Natural killer cell (primary cell): ENCODE data around the gene OR6N1. TPM values are rescaled to one million over a fixed set of nuclear protein-coding genes. Genes with fewer than 3 reads are reported as not detected.

Experiments
- ATAC-seq, 3 donors: fragments of 150-1000 bp in 2 of 3; fragments of 200-7000 bp in 1 of 3; cut with Tn5 transposase; 1 replicate in 1 of 3; 2 replicates in 2 of 3; pipeline ENCODE4 v1.10.0; 2021; ENCODE audit warnings: mild to moderate bottlenecking in 2 of 3, moderate library complexity in 2 of 3
- DNase-seq, 2 donors: peaks; one replicate each; pipeline versions ENCODE4 v3.0.0 to v3.0.0-alpha.2; 2013 to 2021; ENCODE audit warnings: mixed read lengths in 1 of 2
- H3K27ac ChIP-seq: one replicate; pipeline ENCODE4 v1.5.1; 2013; ENCODE audit warnings: mild to moderate bottlenecking, low read length
- H3K27me3 ChIP-seq: one replicate; pipeline ENCODE4 v1.6.1; 2013; ENCODE audit warnings: low read length; ENCODE audit not compliant: control insufficient read depth, insufficient read depth
- H3K36me3 ChIP-seq: one replicate; pipeline ENCODE4 v1.6.1; 2013; ENCODE audit warnings: low read length; ENCODE audit not compliant: control insufficient read depth, insufficient read depth
- H3K4me1 ChIP-seq: one replicate; pipeline ENCODE4 v1.6.1; 2013; ENCODE audit warnings: low read length; ENCODE audit not compliant: control insufficient read depth, insufficient read depth
- H3K4me3 ChIP-seq: one replicate; pipeline ENCODE4 v1.5.1; 2013; ENCODE audit warnings: low read length
- H3K9me3 ChIP-seq: one replicate; pipeline ENCODE4 v1.6.1; 2013; ENCODE audit warnings: low read length; ENCODE audit not compliant: control insufficient read depth, insufficient read depth
- H3K27ac Mint-ChIP-seq, 2 donors: one replicate each; pipeline ENCODE4 v1.8.0; 2022; ENCODE audit warnings: mild to moderate bottlenecking in 2 of 2, mixed read lengths in 2 of 2, moderate library complexity in 1 of 2
- H3K27me3 Mint-ChIP-seq, 2 donors: one replicate each; pipeline ENCODE4 v1.8.0; 2022; ENCODE audit warnings: low read depth in 2 of 2, mixed read lengths in 2 of 2
- H3K36me3 Mint-ChIP-seq: one replicate; pipeline ENCODE4 v1.8.0; 2022; ENCODE audit warnings: mixed read lengths
- H3K4me1 Mint-ChIP-seq, 2 donors: one replicate each; pipeline ENCODE4 v1.8.0; 2022; ENCODE audit warnings: mixed read lengths in 2 of 2
- H3K4me3 Mint-ChIP-seq: one replicate; pipeline ENCODE4 v1.8.0; 2022; ENCODE audit warnings: mild to moderate bottlenecking, moderate library complexity, mixed read lengths
- H3K9me3 Mint-ChIP-seq, 2 donors: one replicate each; pipeline ENCODE4 v1.8.0; 2022; ENCODE audit warnings: mixed read lengths in 2 of 2
- WGBS: methylation state at CpG from one replicate; pipeline ENCODE4 v1.1.7; 2013; ENCODE audit warnings: missing lambda C conversion rate; ENCODE audit not compliant: insufficient coverage; 5-methylcytosine and 5-hydroxymethylcytosine counted together
- intact Hi-C: fragments of 100-400 bp; cut with micrococcal nuclease; formaldehyde crosslinking; loops from one replicate; pipeline ENCODE4 v1.14.2; 2022
- total RNA-seq, 4 donors: library from RNA; stranded (reverse); fragments of 120-200 nt in 1 of 4; gene quantifications; one replicate each; pipeline versions ENCODE4 v1.2.3 to v1.2.4, GENCODE V29; 2013 to 2022
- TF ChIP-seq, protein P1 (sequence below): fragments of 200-600 bp; IDR thresholded peaks from one replicate; pipeline ENCODE4 v1.8.0; 2022; ENCODE audit warnings: antibody characterized with exemption

Gene OR6N1
- total RNA-seq, 3 donors from 2014 or later (not counting 1 experiment from before 2014, with no cell fraction given): 4.0 TPM; not detected in 2

DNA sequence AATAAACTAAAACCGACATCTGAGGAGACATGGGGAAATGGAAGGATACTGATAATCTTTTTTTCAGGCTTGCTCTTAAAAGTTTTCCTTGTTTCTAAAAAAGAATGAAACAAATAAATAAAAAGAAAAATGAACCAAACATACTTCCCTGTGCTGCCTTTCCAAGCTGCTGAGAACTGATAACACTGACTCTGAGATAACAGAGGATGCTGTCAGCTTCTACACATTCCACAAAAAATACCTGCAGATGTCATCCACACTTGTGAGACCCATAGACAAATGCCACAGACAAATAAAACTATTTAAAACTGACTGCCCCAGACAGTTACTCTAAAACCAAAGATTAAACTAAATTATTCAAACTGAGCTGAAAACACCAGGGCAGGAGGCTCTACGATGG lies 39.5 kb downstream of the OR6N1 start:
- TF ChIP-seq, protein P1, sequence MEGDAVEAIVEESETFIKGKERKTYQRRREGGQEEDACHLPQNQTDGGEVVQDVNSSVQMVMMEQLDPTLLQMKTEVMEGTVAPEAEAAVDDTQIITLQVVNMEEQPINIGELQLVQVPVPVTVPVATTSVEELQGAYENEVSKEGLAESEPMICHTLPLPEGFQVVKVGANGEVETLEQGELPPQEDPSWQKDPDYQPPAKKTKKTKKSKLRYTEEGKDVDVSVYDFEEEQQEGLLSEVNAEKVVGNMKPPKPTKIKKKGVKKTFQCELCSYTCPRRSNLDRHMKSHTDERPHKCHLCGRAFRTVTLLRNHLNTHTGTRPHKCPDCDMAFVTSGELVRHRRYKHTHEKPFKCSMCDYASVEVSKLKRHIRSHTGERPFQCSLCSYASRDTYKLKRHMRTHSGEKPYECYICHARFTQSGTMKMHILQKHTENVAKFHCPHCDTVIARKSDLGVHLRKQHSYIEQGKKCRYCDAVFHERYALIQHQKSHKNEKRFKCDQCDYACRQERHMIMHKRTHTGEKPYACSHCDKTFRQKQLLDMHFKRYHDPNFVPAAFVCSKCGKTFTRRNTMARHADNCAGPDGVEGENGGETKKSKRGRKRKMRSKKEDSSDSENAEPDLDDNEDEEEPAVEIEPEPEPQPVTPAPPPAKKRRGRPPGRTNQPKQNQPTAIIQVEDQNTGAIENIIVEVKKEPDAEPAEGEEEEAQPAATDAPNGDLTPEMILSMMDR: no peak
- Histone ChIP-seq H3K27ac (no peak overlapping the region), H3K4me3 (no peak overlapping the region), H3K27me3 (peaks cover 3% of the 10 kb centered on the region), H3K36me3 (no peaks in the 10 kb centered on the region), H3K9me3 (no peaks in the 10 kb centered on the region), H3K4me1 (no peaks in the 10 kb centered on the region)
- H3K4me3 Mint-ChIP-seq: no peak overlapping the region
- no peaks in the 10 kb centered on the region for H3K9me3 Mint-ChIP-seq
- DNase-seq: no peak
- H3K27me3 Mint-ChIP-seq: peaks cover 7 to 16% of the 10 kb centered on the region in 2 donors
- intact Hi-C loops: no loop called here
- H3K36me3 Mint-ChIP-seq: no peaks in the 10 kb centered on the region
- ATAC-seq: no peak
- H3K4me1 Mint-ChIP-seq: no peaks in the 10 kb centered on the region
- H3K27ac Mint-ChIP-seq: no peak overlapping the region
- WGBS: 86% methylated on average over 1 of the region's 2 CpGs

DNA sequence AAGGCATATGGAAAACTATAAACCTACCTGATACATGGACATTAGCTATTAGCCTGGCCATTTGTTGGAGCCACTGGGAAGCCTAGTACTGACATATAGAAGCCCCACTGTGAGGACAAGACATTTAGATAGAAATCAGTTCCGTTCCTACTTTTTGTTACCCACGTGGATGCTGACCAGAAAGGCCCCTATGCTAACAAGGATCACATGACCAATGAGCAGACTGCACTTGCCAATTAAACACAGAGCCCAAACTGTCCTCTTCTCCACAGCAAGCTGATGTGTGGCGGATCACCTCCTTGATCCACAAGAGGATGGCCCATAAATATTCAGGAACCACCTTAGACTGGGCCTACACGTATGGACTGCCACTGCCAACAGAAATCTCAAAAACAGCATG lies 40.3 kb downstream of the OR6N1 start:
- WGBS: 92% methylated on average over 4 of the region's 4 CpGs
- Histone ChIP-seq H3K4me1 (no peaks in the 10 kb centered on the region), H3K4me3 (no peak overlapping the region), H3K9me3 (no peaks in the 10 kb centered on the region), H3K27me3 (peaks cover 5% of the 10 kb centered on the region), H3K27ac (no peak overlapping the region), H3K36me3 (no peaks in the 10 kb centered on the region)
- peaks cover 3 to 14% of the 10 kb centered on the region in 2 donors for H3K27me3 Mint-ChIP-seq
- no peak for DNase-seq
- no peak for ATAC-seq
- no peak overlapping the region for H3K27ac Mint-ChIP-seq
- intact Hi-C loops: no loop called here
- H3K9me3 Mint-ChIP-seq: no peaks in the 10 kb centered on the region
- TF ChIP-seq, protein P1: no peak
- H3K4me1 Mint-ChIP-seq: no peaks in the 10 kb centered on the region
- no peak overlapping the region for H3K4me3 Mint-ChIP-seq
- H3K36me3 Mint-ChIP-seq: no peaks in the 10 kb centered on the region

DNA sequence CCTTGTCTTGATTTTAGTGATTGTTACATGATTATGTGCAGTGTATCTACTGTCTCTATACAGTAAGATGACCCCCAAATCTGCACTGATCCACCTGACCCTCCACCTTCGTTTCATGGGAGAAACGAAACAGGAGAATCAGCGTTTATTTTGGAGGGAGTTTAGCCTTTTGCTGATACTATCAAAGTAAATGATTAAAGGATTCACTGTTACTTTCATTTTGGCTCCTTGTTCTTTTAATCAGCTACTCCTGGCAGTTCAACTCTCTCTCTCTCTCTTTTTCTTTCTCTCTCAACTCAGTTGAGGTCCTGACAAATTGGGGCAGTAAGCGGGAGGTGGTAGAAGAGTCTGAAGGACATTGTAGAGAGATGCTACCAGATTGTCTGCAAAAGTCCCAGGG lies 41.5 kb downstream of the OR6N1 start:
- H3K9me3 Mint-ChIP-seq: no peaks in the 10 kb centered on the region
- DNase-seq (no peak), ATAC-seq (no peak)
- H3K36me3 Mint-ChIP-seq: no peaks in the 10 kb centered on the region
- WGBS: 100% methylated on average over 1 of the region's 4 CpGs
- no peaks in the 10 kb centered on the region for H3K4me1 Mint-ChIP-seq
- intact Hi-C loops: no loop called here
- Histone ChIP-seq H3K4me1 (no peaks in the 10 kb centered on the region), H3K36me3 (no peaks in the 10 kb centered on the region), H3K9me3 (no peaks in the 10 kb centered on the region), H3K27me3 (peaks cover 5% of the 10 kb centered on the region), H3K27ac (no peak overlapping the region), H3K4me3 (no peak overlapping the region)
- no peak overlapping the region for H3K27ac Mint-ChIP-seq
- no peak overlapping the region for H3K4me3 Mint-ChIP-seq
- TF ChIP-seq, protein P1: no peak
- H3K27me3 Mint-ChIP-seq: peaks cover 6 to 18% of the 10 kb centered on the region in 2 donors

GRCh38 chr1:158728510-158729225 lies 43.3 kb downstream of the OR6N1 start:
- Mint-ChIP-seq H3K4me1 (no peaks in the 10 kb centered on the region), H3K27me3 (peaks cover 15 to 31% of the 10 kb centered on the region in 2 donors), H3K27ac (no peak overlapping the region), H3K9me3 (no peaks in the 10 kb centered on the region), H3K36me3 (no peaks in the 10 kb centered on the region), H3K4me3 (no peak overlapping the region)
- no peaks in the 10 kb centered on the region for H3K36me3 ChIP-seq
- H3K4me3 ChIP-seq: no peak overlapping the region
- TF ChIP-seq, protein P1: no peak
- no peaks in the 10 kb centered on the region for H3K4me1 ChIP-seq
- peaks cover 7% of the 10 kb centered on the region for H3K27me3 ChIP-seq
- ATAC-seq: no peak
- DNase-seq: no peak
- WGBS: 64% methylated on average over 3 of the region's 3 CpGs
- no peaks in the 10 kb centered on the region for H3K9me3 ChIP-seq
- intact Hi-C loops: no loop called here
- H3K27ac ChIP-seq: no peak overlapping the region
